ENCODE data around the gene MYLIP.

MYLIP gene

GRCh38 chr6:16128759-16129622 lies at the start of gene MYLIP:
Gene MYLIP, plus strand, starts transcription at chr6:16129086. Its CDS starts 237 bp downstream, at chr6:16129323.
- peak; percentile 97 for DNase-seq

GRCh38 chr6:16079354-16079753 lies 49.5 kb upstream of the MYLIP start:
- DNase-seq = no peak

GRCh38 chr6:16080204-16080603 lies 48.7 kb upstream of the MYLIP start:
- no peak for DNase-seq

GRCh38 chr6:16081326-16081725 lies 47.6 kb upstream of the MYLIP start:
- DNase-seq = no peak

DNA sequence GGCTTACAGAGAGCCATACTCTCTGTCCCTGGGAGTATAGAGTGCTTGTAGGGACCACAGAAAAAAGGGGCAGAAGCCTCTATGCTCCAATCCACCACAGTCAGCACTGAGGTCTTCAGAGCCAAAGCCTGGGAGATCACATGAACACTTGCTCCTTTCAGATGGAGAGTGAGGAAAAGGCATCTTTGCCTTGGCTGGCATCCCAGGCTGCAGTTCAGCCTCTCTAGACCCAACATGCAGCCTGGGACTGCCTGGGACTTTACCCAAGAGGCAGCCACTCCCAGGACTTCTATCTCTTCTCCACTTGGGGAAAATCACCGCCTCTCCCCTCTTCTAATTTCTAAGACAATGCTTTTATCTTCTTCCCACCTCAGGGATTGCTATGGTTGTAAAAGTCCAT lies 46.5 kb upstream of the MYLIP start:
- no peak for DNase-seq

- no peak for DNase-seq
Observed at GRCh38 chr6:16086965-16087364, 41.9 kb upstream of the MYLIP start.

DNA sequence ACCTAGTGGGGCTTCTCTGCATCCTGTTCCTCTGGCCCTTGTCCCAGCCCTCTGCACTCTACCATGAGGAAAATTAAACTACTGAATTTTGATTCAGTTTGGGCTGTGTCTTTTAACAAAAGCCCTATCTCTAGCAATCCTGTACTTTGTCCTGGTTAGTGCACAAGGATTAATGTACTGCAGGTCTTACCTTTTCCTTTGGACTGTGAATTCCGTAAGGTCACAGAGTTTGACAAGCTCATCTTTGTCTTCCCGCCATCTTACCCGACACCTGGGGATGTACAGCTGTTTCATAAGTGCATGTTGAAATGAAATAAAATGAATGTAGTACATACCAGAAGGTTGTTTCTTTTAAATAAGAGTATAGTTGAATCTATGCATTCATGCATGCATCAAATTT lies 41.5 kb upstream of the MYLIP start:
- DNase-seq = no peak

GRCh38 chr6:16088409-16088808 lies 40.5 kb upstream of the MYLIP start:
- no peak for DNase-seq

DNA sequence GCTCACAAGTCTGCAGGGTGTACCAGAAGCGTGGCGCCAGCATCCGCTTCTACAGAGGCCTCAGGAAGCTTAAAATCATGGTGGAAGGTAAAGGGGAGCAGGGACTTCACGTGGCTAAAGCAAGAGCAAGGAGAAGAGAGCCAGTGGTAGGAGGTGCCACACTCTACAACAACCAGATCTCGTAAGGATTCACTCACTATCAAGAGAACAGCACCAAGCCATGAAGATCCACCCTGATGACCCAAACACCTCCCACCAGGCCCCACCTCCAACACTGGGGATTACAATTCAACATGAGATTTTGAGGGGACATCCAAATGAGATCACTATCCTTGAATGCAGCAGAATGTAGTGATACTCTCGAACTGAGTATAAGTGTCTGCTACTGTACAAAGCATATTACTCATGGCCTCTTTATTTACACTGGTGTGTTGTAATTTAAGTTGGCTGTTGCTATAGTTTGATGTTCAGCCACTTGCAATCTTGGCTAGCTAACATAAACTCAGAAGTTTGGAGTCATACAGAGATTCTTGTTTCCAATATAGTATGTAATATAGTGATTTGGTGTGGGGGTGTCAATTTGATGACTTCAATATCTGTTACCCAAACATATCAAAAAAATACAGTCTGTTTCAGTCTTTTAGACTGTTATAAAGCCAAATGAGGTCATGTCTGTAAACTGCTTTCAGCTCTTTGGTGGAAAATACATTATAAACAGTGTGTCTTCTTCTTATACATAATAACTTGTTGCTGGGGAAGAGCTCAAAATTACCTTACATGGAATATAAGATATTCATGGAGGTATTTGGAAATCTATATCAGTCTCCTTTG lies 39.4 kb upstream of the MYLIP start:
- DNase-seq = no peak

GRCh38 chr6:16090452-16090851 lies 38.4 kb upstream of the MYLIP start:
- DNase-seq = no peak

DNA sequence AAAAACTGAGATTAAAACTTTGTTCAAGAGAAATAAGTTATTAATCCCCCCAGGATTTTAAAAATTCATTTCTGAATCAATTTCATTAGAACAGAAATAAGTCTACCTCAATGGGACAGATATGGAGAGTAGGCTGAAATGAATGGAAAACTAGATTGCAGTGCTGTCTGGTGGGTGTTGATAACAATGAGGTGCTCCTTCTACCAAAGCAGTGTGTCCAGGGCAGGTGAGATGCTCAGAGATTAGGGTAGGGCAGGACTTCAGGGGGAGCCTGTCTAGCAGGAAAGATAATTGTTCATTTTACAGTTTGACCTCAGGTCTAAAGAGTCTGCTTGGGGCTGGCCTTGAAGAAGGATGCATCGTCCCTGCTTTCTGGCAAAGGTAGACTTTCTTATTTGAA lies 38.0 kb upstream of the MYLIP start:
- no peak for DNase-seq

- DNase-seq = no peak
Observed at GRCh38 chr6:16092140-16092539, 36.7 kb upstream of the MYLIP start.

GRCh38 chr6:16092990-16093389 lies 35.9 kb upstream of the MYLIP start:
- no peak for DNase-seq

- DNase-seq = no peak
Observed at GRCh38 chr6:16095180-16095579, 33.7 kb upstream of the MYLIP start.

GRCh38 chr6:16097382-16098171 lies 31.3 kb upstream of the MYLIP start:
- no peak for DNase-seq

DNA sequence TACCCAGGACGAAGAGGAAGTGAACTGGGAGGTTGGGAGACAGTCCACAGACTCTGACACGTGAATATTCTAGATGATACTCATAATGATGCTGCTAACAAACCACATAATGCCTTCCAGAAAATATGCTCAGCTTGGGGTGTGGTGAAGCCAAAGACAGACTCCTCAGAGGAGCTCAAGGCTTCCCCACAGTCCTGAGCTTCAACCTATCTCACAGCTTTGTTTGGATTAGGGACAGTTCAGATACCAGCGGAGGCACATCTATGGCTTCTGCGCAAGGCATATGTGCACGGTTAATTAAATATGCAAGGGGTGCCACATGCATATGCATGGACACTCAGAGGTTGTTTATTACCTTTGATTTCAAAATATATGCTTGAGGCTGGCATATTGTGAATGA lies 30.7 kb upstream of the MYLIP start:
- DNase-seq = no peak

- no peak for DNase-seq
Observed at GRCh38 chr6:16102208-16102607, 26.7 kb upstream of the MYLIP start.

DNA sequence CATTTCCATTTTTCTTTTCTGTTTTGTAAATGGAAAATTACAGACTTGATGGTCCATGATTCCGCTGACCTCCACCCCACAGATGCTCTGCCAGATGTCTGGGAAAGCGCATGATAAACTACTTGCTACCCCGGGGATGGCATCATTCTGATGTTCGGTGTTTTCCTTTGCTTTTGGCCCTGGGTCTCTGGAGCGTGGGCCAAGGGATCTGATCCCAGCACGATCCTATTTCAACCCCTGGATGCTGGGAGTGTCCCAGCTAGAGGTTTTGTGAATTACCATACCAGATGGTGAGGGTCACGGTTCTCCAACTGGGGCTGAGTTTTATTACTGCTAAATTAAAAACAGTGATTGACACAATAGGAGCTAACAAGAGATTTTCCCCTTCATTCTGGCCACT lies 25.2 kb upstream of the MYLIP start:
- DNase-seq = no peak

- DNase-seq = no peak
Observed at GRCh38 chr6:16104624-16105433, 24.1 kb upstream of the MYLIP start.

GRCh38 chr6:16105854-16106253 lies 23.0 kb upstream of the MYLIP start:
- no peak for DNase-seq

DNA sequence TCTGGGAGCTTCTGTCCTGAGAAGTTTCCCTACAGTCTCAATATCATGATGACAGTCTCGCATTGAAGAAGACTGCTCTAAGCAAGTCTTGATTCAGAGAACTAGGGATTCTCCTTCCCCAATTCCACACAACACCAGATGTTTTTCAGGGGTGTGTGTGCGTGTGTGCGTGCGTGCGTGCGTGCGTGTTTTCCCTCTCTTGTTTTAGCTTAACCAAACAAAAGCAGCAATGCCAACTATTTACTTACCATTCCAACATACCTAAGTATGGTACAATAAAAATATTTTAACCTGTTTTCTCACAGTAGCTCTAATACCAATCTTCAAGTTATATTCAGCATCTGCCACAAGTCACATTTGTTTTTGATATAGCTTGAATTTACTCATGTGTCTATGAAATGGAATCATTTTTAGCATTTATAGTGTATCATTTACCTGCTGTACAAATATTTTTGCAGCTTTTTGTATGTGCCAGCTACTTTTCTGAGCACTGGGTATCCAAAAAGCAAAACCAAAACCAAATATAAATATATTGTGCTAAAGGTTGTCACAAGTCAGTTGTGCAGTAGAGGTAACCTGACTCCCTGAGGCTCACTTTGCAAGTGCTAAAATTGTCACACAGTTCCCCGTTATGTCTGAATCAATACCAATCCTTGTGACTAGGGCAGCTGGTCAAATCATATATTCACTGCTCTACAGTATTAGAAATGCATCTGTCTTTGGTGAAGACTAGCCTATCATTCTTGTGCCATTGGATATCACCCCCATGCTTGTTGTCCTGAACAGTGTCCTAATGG lies 21.7 kb upstream of the MYLIP start:
- no peak for DNase-seq

GRCh38 chr6:16108419-16108818 lies 20.5 kb upstream of the MYLIP start:
- DNase-seq = no peak

Data from activated gamma-delta T cell treated with Interleukin-2 at 50 U/mL for 16 hours (primary cell).